Transverse colon (tissue), 4 donors: Measurements from ENCODE around the gene ACSL1. TPM values are rescaled to one million over a fixed set of nuclear protein-coding genes. Genes with fewer than 3 reads are reported as not detected.

ENCODE experiments used
- DNase-seq: peaks from one replicate; pipeline ENCODE4 v3.0.0-alpha.2; 2019
- H3K27ac ChIP-seq, 4 donors: fragments of 200-600 bp; sonication (generic); 2 replicates each; pipeline ENCODE4 v1.5.1; 2016 to 2018; ENCODE audit warnings: inconsistent platforms in 4 of 4
- H3K27me3 ChIP-seq: fragments of 200-600 bp; sonication (generic); 2 replicates; pipeline ENCODE4 v1.5.1; 2017; ENCODE audit warnings: inconsistent platforms
- H3K36me3 ChIP-seq, 4 donors: fragments of 200-600 bp; sonication (generic); 2 replicates each; pipeline ENCODE4 v1.5.1; 2017 to 2019; ENCODE audit warnings: inconsistent platforms in 4 of 4
- H3K4me1 ChIP-seq, 4 donors: fragments of 200-600 bp; sonication (generic); 2 replicates each; pipeline ENCODE4 v1.5.1; 2017 to 2020; ENCODE audit warnings: inconsistent platforms in 4 of 4
- H3K4me3 ChIP-seq, 4 donors: fragments of 200-600 bp; sonication (generic); 1 replicate in 1 of 4; 2 replicates in 3 of 4; pipeline versions ENCODE4 v1.5.1 to v1.6.1; 2017 to 2019; ENCODE audit warnings: inconsistent platforms in 4 of 4
- H3K9me3 ChIP-seq, 2 donors: fragments of 200-600 bp; sonication (generic); 2 replicates each; pipeline ENCODE4 v1.5.1; 2017 to 2019; ENCODE audit warnings: inconsistent platforms in 2 of 2
- EP300 ChIP-seq: sonication (generic); formaldehyde crosslinking; IDR thresholded peaks from one replicate; pipeline ENCODE4 v1.6.1; 2017; ENCODE audit warnings: antibody characterized with exemption, low read depth
- POLR2A ChIP-seq: fragments of 450-650 bp; IDR thresholded peaks from one replicate; pipeline ENCODE4 v1.6.1; 2016; ENCODE audit warnings: antibody characterized with exemption, mild to moderate bottlenecking, moderate library complexity
- POLR2AphosphoS5 ChIP-seq, 3 donors: sonication (generic); formaldehyde crosslinking; IDR thresholded peaks; one replicate each; pipeline ENCODE4 v1.6.1; 2016; ENCODE audit warnings: antibody characterized with exemption in 3 of 3
- WGBS, 2 donors: methylation state at CpG; one replicate each; pipeline ENCODE4 v1.1.5; 2018; ENCODE audit warnings: low coverage in 1 of 2; 5-methylcytosine and 5-hydroxymethylcytosine counted together
- in situ Hi-C, 4 donors: fragments of 200-750 bp; cut with MboI; loops; one replicate each; pipeline versions ENCODE4 v1.15.0 to v1.15.1; 2017; ENCODE audit warnings: low sequenced_read_pairs in 3 of 4, low pct_ligation_motif_present in 1 of 4, low pct_unique_long_range_greater_than_20kb in 1 of 4
- intact Hi-C: fragments of 100-400 bp; cut with DNase I; formaldehyde crosslinking; loops from one replicate; pipeline ENCODE4 v1.15.1; 2023; ENCODE audit warnings: low total_unique reads
- total RNA-seq, 4 donors: library from RNA; depleted of rRNA; stranded (reverse); fragments of >200 nt; gene quantifications; one replicate each; pipeline ENCODE4 v1.1.0, GENCODE V29; 2016
- TF ChIP-seq, protein P1 (sequence below), 5 experiments: fragments of 200-600 bp in 3 of 5; fragments of 450-650 bp in 2 of 5; sonication (generic) in 3 of 5; IDR thresholded peaks; 1 replicate in 2 of 5; 2 replicates in 3 of 5; pipeline ENCODE4 v1.5.1; 2016 to 2017; ENCODE audit warnings: antibody characterized with exemption in 5 of 5, inconsistent platforms in 3 of 5, mild to moderate bottlenecking in 2 of 5, moderate library complexity in 1 of 5

The ACSL1 gene
- total RNA-seq, 4 donors from 2014 or later, result 20.6 to 50.0 (median 40.0) TPM

DNA sequence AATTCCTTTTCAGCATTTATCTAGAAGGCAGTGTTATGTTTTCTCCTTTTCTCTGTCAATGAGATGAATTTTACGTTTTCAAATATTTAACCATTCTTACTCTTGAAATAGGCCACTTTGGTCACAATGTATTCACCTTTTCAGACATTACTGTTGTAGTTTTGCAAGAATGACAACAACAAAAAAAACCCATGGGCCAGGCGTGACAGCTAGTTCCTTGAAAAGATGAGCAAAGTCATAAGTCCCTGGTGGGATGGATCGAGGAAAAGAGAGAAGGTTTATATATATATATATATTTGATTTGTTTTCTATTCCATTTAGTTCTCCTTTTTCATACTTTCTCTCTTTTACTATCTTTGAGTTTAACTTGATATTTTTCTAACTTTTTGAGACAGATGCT, 38.1 kb upstream of the ACSL1 start:
- no peaks in the 10 kb centered on the region for H3K9me3 ChIP-seq
- in situ Hi-C loops, result no loop called here
- intact Hi-C loops, result no loop called here
- DNase-seq, result no peak
- H3K36me3 ChIP-seq, result no peaks in the 10 kb centered on the region
- TF ChIP-seq EP300 (no peak), POLR2AphosphoS5 (IDR thresholded peaks at IDR 0.05) (no peak), POLR2A (no peak)
- TF ChIP-seq, protein P1, sequence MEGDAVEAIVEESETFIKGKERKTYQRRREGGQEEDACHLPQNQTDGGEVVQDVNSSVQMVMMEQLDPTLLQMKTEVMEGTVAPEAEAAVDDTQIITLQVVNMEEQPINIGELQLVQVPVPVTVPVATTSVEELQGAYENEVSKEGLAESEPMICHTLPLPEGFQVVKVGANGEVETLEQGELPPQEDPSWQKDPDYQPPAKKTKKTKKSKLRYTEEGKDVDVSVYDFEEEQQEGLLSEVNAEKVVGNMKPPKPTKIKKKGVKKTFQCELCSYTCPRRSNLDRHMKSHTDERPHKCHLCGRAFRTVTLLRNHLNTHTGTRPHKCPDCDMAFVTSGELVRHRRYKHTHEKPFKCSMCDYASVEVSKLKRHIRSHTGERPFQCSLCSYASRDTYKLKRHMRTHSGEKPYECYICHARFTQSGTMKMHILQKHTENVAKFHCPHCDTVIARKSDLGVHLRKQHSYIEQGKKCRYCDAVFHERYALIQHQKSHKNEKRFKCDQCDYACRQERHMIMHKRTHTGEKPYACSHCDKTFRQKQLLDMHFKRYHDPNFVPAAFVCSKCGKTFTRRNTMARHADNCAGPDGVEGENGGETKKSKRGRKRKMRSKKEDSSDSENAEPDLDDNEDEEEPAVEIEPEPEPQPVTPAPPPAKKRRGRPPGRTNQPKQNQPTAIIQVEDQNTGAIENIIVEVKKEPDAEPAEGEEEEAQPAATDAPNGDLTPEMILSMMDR (IDR thresholded peaks at IDR 0.05), result no peak
- H3K4me3 ChIP-seq, result no peak overlapping the region
- no peaks in the 10 kb centered on the region for H3K27me3 ChIP-seq
- H3K4me1 ChIP-seq, result no peaks in the 10 kb centered on the region
- WGBS, 2 donors, result 63 to 85% methylated on average over 3 of the region's 3 CpGs
- H3K27ac ChIP-seq, result no peak overlapping the region

DNA sequence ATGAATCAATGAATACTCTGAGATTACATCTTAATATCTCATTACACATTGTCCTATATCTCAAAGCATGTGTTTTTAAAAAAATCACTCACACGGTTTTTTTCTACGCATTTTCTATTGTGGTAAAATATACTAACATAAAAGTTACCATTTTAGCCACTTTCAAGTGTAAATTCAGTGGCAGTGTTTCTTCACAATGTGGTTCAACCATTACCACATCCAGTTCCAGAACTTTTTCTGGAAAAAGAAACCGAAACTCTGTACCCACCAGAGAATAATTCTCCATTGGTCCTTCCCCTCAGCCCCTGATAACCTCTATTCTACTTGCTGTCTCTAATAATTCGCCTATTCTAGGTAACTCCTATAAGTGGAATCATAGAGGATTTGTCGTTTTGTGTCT, 35.3 kb upstream of the ACSL1 start:
- no peak overlapping the region for H3K4me3 ChIP-seq
- DNase-seq, result no peak
- no peaks in the 10 kb centered on the region for H3K27me3 ChIP-seq
- H3K27ac ChIP-seq, result no peak overlapping the region
- TF ChIP-seq POLR2A (no peak), EP300 (no peak), POLR2AphosphoS5 (IDR thresholded peaks at IDR 0.05) (no peak)
- TF ChIP-seq, protein P1 (IDR thresholded peaks at IDR 0.05), result no peak
- 80 to 86% methylated on average over 5 of the region's 5 CpGs for WGBS, 2 donors
- H3K9me3 ChIP-seq, result no peaks in the 10 kb centered on the region
- in situ Hi-C loops, result no loop called here
- intact Hi-C loops, result no loop called here
- H3K4me1 ChIP-seq, result no peaks in the 10 kb centered on the region
- no peaks in the 10 kb centered on the region for H3K36me3 ChIP-seq

DNA sequence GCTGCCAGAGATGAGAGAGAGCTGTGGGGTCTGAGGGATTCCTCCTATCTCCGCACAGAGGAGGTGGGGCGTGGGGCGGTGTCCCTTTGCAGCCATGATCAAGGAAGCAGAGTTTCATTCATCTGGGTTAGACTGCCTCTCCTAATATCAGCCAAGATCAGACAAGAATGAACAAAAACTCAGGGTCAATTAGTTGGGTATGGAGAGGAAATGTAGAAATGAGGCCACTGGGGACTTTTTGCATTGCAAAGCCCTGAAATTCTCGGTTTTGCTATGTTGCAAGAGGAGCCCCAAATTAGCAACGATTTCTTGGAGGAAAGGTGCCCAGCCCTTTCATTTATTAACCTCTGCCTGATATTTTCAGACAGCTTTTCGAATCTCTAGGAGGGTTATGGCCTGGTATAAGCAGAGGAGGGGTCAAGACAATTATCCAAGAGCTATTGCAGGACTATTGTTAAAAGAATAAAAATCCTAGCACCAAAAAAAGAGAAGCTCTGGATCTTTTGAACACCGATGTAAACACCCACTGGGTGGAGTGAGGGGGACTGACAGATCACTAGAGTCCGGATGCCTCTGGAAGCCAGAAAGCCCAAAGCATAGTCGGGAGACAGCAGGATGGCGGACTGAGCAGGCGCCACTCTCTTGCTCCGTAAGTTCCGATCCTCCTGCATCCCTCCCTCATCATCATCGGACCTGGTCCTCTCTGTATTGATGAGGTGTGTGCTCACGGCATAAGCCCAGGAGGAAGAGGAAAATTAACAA, 34.4 kb upstream of the ACSL1 start:
- DNase-seq, result no peak
- Histone ChIP-seq H3K4me3 (no peak overlapping the region), H3K27ac (no peak overlapping the region), H3K4me1 (no peaks in the 10 kb centered on the region), H3K36me3 (no peaks in the 10 kb centered on the region), H3K9me3 (no peaks in the 10 kb centered on the region), H3K27me3 (no peaks in the 10 kb centered on the region)
- intact Hi-C loops (no loop called here), in situ Hi-C loops (no loop called here)
- 50 to 83% methylated on average over 2 to 15 of the region's 15 CpGs for WGBS, 2 donors
- TF ChIP-seq EP300 (no peak), POLR2A (no peak), POLR2AphosphoS5 (IDR thresholded peaks at IDR 0.05) (no peak)
- TF ChIP-seq, protein P1 (IDR thresholded peaks at IDR 0.05), result no peak

DNA sequence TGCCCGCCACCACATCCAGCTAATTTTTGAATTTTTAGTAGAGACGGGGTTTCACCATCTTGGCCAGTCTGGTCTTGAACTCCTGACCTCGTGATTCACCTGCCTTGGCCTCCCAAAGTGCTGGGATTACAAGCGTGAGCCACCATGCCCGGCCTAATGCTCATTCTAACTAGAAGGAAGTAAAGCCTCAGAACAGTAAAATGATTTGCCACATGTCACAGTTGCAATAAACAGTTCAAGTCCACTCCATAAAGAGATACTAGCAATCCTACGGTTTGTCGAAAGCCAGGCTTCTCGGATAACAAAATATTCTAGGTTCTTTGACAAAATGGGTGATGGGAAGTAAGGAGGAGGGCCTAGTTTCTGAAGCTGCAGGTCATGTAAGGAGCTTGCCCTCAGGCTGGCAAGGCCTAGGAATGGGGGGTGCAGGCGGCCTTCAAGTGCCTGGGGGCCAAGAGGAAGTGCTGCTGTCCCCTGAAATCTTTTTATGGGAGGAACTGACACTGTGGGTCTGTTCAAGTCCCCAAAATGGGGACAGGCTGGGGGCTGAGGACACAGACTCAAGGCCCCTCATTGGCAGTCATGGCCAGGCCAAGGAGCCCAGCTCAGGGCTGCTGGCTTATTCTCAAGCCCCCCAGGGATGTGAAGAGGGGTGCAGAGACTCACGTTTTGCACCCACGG, 31.8 kb upstream of the ACSL1 start:
- TF ChIP-seq, protein P1 (IDR thresholded peaks at IDR 0.05), result no peak
- no peak for TF ChIP-seq EP300
- TF ChIP-seq POLR2A, result no peak
- no peak for TF ChIP-seq POLR2AphosphoS5 (IDR thresholded peaks at IDR 0.05)
- intact Hi-C loops, result loop anchor here (5.0 kb wide), 1 partner anchor 1055 kb away; no protein-coding TSS in a partner anchor
- Histone ChIP-seq H3K27me3 (no peaks in the 10 kb centered on the region), H3K4me1 (no peaks in the 10 kb centered on the region), H3K4me3 (no peak overlapping the region), H3K36me3 (no peaks in the 10 kb centered on the region), H3K27ac (no peak overlapping the region), H3K9me3 (no peaks in the 10 kb centered on the region)
- WGBS, 2 donors, result 72 to 100% methylated on average over 2 to 11 of the region's 11 CpGs
- in situ Hi-C loops, result no loop called here
- DNase-seq, result no peak
